AG09319 (cell line): ENCODE measurements around the gene CD248.

Experiments used
- DNase-seq: peaks from one replicate; pipeline ENCODE4 v3.0.0-alpha.2; 2010; ENCODE audit warnings: low read depth; ENCODE audit errors: extremely low read depth
- CTCF ChIP-seq: IDR thresholded peaks from 2 replicates; pipeline ENCODE4 v1.5.1; 2011; ENCODE audit warnings: low read depth, mild to moderate bottlenecking, inconsistent platforms, low read length, moderate library complexity

CD248 gene

GRCh38 chr11:66334605-66335442 lies 18.0 kb upstream of the CD248 start:
- TF ChIP-seq CTCF, result no peak
- DNase-seq, result no peak

DNA sequence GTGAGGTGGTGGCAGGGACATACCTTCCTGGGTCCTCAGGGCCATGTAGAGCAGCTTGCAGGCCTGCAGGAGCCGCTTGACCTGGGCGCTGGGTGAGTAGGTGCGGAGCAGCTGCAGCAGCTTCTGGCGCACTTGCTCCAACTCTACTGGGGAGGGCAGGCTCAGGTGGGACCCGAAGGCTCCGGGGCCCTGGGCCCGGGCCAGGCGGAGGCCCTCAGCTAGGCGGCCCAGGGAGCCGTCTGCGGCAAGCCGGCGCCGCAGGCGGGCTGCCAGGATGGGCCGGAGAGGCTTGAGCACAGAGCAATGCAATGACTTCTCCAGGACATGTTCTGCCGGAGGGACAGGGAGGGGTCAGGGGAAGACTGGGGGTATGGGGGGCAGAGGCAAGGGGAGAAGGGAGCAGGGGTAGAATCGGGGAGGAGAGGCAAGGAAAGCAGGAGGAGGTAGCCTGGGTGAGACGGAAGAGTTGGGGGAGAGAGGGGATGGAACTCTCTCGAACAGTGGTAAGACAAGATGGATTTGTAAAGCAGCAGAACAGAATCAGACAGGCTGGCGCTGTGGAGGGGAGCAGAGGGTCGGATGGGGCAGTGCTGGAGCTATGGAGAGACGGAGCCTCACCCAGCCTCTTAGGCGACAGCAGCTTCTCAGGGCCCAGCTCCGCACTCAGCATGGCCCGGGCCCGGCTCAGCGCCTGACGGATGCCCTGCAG lies 17.2 kb upstream of the CD248 start:
- no peak for TF ChIP-seq CTCF
- no peak for DNase-seq

- DNase-seq, result no peak
- no peak for TF ChIP-seq CTCF
These were observed 16.5 kb upstream of the CD248 start for GRCh38 chr11:66333220-66333877.

- no peak for TF ChIP-seq CTCF
- no peak for DNase-seq
These were observed 15.8 kb upstream of the CD248 start for GRCh38 chr11:66332371-66333219.

DNA sequence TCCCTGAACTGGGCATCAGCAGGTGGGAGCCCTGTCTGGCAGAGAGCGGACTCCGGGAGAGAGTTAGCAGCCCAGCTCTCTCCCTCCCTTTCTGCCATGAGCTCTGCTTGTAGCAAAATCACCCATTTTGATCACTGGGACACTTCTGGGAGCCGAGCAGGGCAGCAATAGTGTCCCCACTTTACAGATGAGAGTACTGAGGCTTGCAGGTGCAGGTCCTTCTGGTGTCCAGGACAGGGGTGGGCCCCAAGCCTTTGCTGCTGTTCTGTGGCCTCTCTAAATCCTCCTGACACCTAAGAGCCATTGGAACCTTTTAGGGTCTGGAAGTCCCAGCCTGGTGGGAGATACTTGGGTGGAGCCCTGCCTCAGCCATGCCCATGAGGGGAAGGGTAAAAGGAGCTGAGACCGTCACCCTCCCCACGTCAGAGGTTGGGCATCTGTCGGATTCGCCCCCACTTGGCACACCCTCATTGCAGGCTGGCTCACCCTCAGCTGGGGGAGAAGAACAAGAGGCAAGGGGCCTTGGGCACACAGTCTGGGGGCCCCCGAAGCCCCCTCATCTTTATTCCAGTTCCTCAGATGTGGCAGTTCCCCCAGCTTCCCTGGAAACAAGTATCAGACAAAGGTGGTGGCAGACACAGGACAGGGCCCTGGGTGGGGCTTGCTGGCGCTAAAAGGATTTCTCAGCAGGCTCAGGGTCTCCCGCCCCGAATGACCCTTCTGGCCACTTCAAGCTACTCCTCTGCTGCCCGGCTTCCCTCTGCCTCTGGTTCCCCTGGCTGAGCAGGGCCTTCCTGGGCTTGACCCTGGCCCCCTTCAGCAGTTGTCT lies 14.9 kb upstream of the CD248 start:
- TF ChIP-seq CTCF, result no peak
- DNase-seq, result no peak

- TF ChIP-seq CTCF, result no peak
- no peak for DNase-seq
These were observed 14.1 kb upstream of the CD248 start for GRCh38 chr11:66330931-66331330.
